Fibroblast of mammary gland (primary cell): ENCODE data around the gene JMJD6.
"Not testable (repeated sequence)": the region's sequence is repeated elsewhere in the genome, so short reads cannot be mapped to it uniquely, and the experiment has no call there.

ENCODE experiments used
- DNase-seq: peaks from one replicate; pipeline ENCODE4 v3.0.0-alpha.2; 2010; ENCODE audit warnings: low read depth
- H3K4me3 ChIP-seq: 2 replicates; pipeline ENCODE4 v1.5.1; 2011; ENCODE audit warnings: low read depth, mild to moderate bottlenecking, low read length, moderate library complexity; ENCODE audit not compliant: control insufficient read depth
- TF ChIP-seq, protein P1 (sequence below): conservative IDR thresholded peaks from 2 replicates; pipeline ENCODE4 v1.5.1; 2011; ENCODE audit warnings: low read depth, low read length, inconsistent platforms; ENCODE audit not compliant: control insufficient read depth, insufficient read depth

Gene JMJD6

GRCh38 chr17:76736349-76737081 lies 10.1 kb upstream of the JMJD6 start:
- DNase-seq = peak; percentile 50
- peak overlapping the region; percentile 81 for H3K4me3 ChIP-seq
- TF ChIP-seq, protein P1, sequence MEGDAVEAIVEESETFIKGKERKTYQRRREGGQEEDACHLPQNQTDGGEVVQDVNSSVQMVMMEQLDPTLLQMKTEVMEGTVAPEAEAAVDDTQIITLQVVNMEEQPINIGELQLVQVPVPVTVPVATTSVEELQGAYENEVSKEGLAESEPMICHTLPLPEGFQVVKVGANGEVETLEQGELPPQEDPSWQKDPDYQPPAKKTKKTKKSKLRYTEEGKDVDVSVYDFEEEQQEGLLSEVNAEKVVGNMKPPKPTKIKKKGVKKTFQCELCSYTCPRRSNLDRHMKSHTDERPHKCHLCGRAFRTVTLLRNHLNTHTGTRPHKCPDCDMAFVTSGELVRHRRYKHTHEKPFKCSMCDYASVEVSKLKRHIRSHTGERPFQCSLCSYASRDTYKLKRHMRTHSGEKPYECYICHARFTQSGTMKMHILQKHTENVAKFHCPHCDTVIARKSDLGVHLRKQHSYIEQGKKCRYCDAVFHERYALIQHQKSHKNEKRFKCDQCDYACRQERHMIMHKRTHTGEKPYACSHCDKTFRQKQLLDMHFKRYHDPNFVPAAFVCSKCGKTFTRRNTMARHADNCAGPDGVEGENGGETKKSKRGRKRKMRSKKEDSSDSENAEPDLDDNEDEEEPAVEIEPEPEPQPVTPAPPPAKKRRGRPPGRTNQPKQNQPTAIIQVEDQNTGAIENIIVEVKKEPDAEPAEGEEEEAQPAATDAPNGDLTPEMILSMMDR = no peak

- TF ChIP-seq, protein P1 = no peak
- DNase-seq = no peak
- H3K4me3 ChIP-seq = peak overlapping the region; percentile 81
Measured at GRCh38 chr17:76735586-76736348, 9.4 kb upstream of the JMJD6 start.

DNA sequence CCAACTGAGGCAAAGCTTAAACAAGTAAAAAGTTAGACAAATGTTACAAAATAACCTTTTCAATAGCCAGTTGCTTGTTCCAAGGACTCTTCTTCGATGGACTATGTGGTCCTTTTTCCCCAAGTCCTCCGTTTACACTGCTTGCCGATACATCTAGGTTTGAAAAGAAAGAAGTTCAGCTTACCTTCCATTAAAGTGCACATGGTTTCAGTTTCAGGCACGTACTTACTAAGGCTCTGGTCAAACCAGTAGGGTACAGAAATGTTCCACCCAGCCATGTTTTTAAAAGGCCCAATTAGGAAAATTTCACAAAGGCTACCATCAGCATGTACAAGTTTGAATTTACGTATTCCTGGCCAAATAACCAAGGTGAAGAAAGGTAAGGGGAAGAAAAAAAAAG lies 8.6 kb upstream of the JMJD6 start:
- DNase-seq = peak; percentile 45

DNA sequence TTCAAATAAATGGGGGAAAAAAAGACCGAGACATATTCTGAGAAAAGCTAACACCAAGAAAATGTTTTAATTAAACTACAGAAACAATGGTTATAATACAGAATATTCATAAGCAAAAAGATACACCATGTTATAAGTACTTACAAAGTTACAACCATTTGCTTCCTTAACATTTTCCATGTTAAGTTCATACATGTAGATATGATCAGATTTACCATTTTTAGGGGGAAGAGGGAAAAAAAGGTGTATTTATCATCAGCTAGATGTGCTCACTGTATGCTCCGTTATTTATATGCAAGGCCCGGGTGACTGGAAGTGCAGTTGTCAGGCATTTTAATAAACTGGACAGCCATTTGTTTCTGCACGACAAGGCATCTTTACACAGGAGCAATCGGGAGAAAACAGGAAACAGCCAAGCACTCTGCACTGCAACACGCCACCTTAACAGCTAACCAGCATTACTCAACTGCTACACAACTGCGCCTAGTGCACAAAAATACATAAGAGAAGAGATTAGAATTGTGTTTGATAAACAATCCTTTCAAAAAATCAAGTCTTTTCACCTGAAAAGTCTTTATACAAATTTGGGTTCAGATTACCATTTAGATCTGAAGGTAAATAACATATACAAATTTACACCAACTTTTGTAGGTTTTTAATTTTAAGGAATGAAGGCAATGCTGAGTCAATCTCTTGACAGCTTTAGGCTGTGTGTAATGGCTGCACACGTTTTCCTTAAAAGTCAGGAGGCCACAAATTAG lies 7.9 kb upstream of the JMJD6 start:
- TF ChIP-seq, protein P1 = no peak
- DNase-seq = peak; percentile 58
- peak overlapping the region; percentile 81 for H3K4me3 ChIP-seq

More for the DNA sequence above, 8.6 kb upstream of the JMJD6 start:
- TF ChIP-seq, protein P1 = no peak
- H3K4me3 ChIP-seq = peak overlapping the region; percentile 81

GRCh38 chr17:76733618-76733957 lies 7.2 kb upstream of the JMJD6 start:
- no peak overlapping the region for H3K4me3 ChIP-seq
- TF ChIP-seq, protein P1 = no peak
- DNase-seq = no peak

GRCh38 chr17:76732734-76733617 lies 6.6 kb upstream of the JMJD6 start:
- no peak overlapping the region for H3K4me3 ChIP-seq
- peak; percentile 48 for DNase-seq
- TF ChIP-seq, protein P1 = no peak

DNA sequence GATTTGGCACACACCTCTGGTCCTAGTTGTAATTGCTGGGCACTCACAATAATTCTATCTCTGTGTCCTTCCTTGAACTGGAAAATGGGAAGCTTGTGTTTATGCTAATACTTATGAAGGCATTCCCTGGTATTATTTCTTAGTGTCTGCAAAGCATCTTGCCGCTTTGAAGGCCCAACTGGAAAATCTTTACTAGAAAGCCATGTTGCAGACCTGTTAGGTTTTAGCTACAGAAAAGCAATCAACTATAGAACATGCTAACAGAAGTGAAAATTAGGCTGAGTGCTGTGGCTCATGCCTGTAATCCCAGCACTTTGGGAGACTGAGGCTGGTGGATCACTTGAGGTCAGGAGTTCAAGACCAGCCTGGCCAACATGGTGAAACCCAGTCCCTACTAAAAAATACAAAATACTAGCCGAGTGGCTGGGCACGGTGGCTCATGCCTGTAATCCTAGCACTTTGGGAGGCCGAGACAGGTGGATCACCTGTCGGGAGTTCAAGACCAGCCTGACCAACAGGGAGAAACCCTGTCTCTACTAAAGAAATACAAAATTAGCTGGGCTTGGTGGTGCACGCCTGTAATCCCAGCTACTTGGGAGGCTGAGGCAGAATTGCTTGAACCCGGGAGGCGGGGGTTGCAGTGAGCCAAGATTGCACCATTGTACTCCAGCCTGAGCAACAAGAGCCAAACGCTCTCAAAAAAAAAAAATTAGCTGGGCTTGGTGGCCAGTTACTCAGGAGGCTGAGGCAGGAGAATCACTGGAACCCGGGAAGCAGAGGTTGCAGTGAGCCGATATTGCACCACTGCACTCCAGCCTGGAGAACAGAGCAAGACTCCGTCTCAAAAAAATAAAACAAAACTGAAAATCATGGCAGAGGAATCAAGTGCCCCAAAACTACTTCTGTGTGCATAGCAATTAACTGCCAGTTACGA lies 5.7 kb upstream of the JMJD6 start:
- H3K4me3 ChIP-seq, DNase-seq: not testable (repeated sequence)
